ENCODE results near the gene LYST. TPM values are rescaled to one million over a fixed set of nuclear protein-coding genes. Genes with fewer than 3 reads are reported as not detected.
A peak's percentile ranks its signal among the peaks of the same experiment; 100 is the strongest.
"Not testable (repeated sequence)": the region's sequence is repeated elsewhere in the genome, so short reads cannot be mapped to it uniquely, and the experiment has no call there.

LYST gene
- total RNA-seq, 3 donors from 2014 or later, result 30.3 to 35.2 (median 33.7) TPM

- no peaks in the 10 kb centered on the region for H3K9me3 Mint-ChIP-seq
- H3K36me3 Mint-ChIP-seq (ENCODE audit: insufficient read depth), result peaks cover 50% of the 10 kb centered on the region
- H3K4me1 Mint-ChIP-seq (ENCODE audit: low read depth), result peaks cover 4% of the 10 kb centered on the region
- DNase-seq, result no peak
- ATAC-seq, result peak in 1 of 2 donors; percentile 18
- H3K27me3 Mint-ChIP-seq (ENCODE audit: low read depth), result no peaks in the 10 kb centered on the region
- no peak overlapping the region for H3K4me3 Mint-ChIP-seq
These were observed 63.9 kb downstream of the LYST start for GRCh38 chr1:235802573-235803346.

- H3K36me3 Mint-ChIP-seq (ENCODE audit: insufficient read depth), result peaks cover 52% of the 10 kb centered on the region
These were observed 67.4 kb downstream of the LYST start for GRCh38 chr1:235799264-235799663.

GRCh38 chr1:235791532-235792060, 75.1 kb downstream of the LYST start:
- no peaks in the 10 kb centered on the region for H3K4me1 Mint-ChIP-seq (ENCODE audit: low read depth)
- no peaks in the 10 kb centered on the region for H3K9me3 Mint-ChIP-seq
- ATAC-seq (no peak), DNase-seq (no peak)
- H3K36me3 Mint-ChIP-seq (ENCODE audit: insufficient read depth), result peaks cover 30% of the 10 kb centered on the region
- no peaks in the 10 kb centered on the region for H3K27me3 Mint-ChIP-seq (ENCODE audit: low read depth)
- H3K4me3 Mint-ChIP-seq, result no peak overlapping the region

More at GRCh38 chr1:235799264-235799663, 67.4 kb downstream of the LYST start:
- ATAC-seq (peak in 1 of 2 donors; percentile 18), DNase-seq (no peak)
- no peak overlapping the region for H3K4me3 Mint-ChIP-seq
- H3K27me3 Mint-ChIP-seq (ENCODE audit: low read depth), result no peaks in the 10 kb centered on the region
- H3K9me3 Mint-ChIP-seq, result no peaks in the 10 kb centered on the region
- H3K4me1 Mint-ChIP-seq (ENCODE audit: low read depth), result peaks cover 4% of the 10 kb centered on the region

- DNase-seq (no peak), ATAC-seq (no peak)
- H3K9me3 Mint-ChIP-seq, result no peaks in the 10 kb centered on the region
- no peaks in the 10 kb centered on the region for H3K4me1 Mint-ChIP-seq (ENCODE audit: low read depth)
- H3K27me3 Mint-ChIP-seq (ENCODE audit: low read depth), result no peaks in the 10 kb centered on the region
- no peak overlapping the region for H3K4me3 Mint-ChIP-seq
- H3K36me3 Mint-ChIP-seq (ENCODE audit: insufficient read depth), result peaks cover 24% of the 10 kb centered on the region
These were observed 76.6 kb downstream of the LYST start for GRCh38 chr1:235790123-235790522.

DNA sequence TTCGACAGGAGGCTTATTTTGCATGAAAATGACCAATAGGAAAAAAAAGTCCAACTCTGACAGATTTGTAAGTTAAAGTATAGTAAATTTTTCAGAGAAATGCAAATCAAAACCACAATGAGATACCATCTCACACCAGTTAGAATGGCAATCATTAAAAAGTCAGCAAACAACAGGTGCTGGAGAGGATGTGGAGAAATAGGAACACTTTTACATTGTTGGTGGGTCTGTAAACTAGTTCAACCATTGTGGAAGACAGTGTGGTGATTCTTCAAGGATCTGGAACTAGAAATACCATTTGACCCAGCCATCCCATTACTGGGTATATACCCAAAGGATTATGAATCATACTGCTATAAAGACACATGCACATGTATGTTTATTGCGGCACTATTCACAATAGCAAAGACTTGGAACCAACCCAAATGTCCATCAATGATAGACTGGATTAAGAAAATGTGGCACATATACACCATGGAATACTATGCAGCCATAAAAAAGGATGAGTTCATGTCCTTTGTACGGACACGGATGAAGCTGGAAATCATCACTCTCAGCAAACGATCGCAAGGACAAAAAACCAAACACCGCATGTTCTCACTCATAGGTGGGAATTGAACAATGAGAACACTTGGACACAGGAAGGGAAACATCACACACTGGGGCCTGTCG, 80.3 kb downstream of the LYST start:
- ATAC-seq; H3K9me3 Mint-ChIP-seq; H3K4me1 Mint-ChIP-seq (ENCODE audit: low read depth); H3K4me3 Mint-ChIP-seq; DNase-seq; H3K27me3 Mint-ChIP-seq (ENCODE audit: low read depth): not testable (repeated sequence)
- H3K36me3 Mint-ChIP-seq (ENCODE audit: insufficient read depth), result peaks cover 18% of the 10 kb centered on the region

DNA sequence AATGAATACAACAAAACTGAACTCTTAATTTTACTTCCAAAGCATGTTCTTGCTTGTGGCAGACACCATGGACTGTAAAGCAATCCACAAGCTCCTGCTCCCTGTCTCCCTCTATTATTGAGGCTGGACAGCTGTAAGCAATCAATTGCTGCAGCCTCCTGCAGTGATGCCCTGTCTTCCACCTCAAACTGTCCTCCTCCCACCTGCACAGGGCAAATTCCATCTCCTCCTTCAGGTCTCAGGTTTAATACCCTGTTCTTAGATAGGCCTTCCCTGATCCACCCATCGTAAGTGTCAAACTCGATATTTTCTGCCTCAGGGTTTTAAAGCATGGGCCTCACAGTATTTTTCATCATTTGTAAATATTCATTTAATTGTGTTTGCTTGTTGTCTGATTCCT, 81.8 kb downstream of the LYST start:
- DNase-seq, result no peak
- Mint-ChIP-seq H3K36me3 (ENCODE audit: insufficient read depth) (peaks cover 11% of the 10 kb centered on the region), H3K9me3 (no peaks in the 10 kb centered on the region), H3K4me1 (ENCODE audit: low read depth) (no peaks in the 10 kb centered on the region), H3K27me3 (ENCODE audit: low read depth) (no peaks in the 10 kb centered on the region), H3K4me3 (no peak overlapping the region)
- no peak for ATAC-seq

GRCh38 chr1:235783148-235783776, 83.4 kb downstream of the LYST start:
- no peaks in the 10 kb centered on the region for H3K9me3 Mint-ChIP-seq
- no peak for ATAC-seq
- peaks cover 10% of the 10 kb centered on the region for H3K36me3 Mint-ChIP-seq (ENCODE audit: insufficient read depth)
- no peaks in the 10 kb centered on the region for H3K4me1 Mint-ChIP-seq (ENCODE audit: low read depth)
- no peaks in the 10 kb centered on the region for H3K27me3 Mint-ChIP-seq (ENCODE audit: low read depth)
- no peak overlapping the region for H3K4me3 Mint-ChIP-seq
- no peak for DNase-seq

DNA sequence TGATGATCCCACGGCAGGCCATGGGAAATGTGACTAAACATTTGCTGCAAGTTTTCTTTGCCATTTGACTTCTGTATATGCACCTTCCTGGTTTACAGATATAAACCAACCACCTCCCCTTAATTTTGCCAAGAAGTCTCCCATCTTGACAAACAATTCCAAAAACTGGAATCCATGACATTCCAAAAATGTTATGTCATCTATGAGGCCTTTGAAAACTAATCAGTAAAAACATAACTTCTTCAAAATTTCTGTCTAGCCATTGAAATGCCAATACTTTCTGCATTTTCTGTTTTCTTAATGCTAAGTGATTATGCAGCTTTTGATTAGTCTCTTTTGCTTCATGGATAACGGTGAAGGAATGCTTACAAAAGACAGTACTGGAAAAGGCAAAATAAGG, 84.1 kb downstream of the LYST start:
- Mint-ChIP-seq H3K4me3 (no peak overlapping the region), H3K4me1 (ENCODE audit: low read depth) (no peaks in the 10 kb centered on the region), H3K36me3 (ENCODE audit: insufficient read depth) (peaks cover 10% of the 10 kb centered on the region), H3K9me3 (no peaks in the 10 kb centered on the region), H3K27me3 (ENCODE audit: low read depth) (no peaks in the 10 kb centered on the region)
- no peak for DNase-seq
- no peak for ATAC-seq

DNA sequence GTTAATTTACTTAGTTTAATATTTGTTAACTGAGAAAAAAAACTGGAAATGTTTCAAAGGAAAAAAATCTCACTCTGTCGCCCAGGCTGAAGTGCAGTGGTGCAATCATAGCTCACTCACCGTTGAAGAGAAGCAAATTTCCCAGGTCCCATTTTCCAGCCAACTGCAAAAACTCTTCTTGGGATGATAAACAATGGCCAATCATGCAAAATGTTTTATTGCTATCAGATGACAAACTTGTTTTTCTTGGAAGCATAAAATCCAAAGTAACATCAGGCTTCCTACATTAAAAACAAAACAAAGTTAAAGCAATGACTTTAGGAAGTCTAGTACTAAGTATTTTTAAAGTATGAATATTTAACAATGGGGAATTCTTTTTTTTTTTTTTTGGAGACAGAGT, 84.9 kb downstream of the LYST start:
- Mint-ChIP-seq H3K9me3 (no peaks in the 10 kb centered on the region), H3K36me3 (ENCODE audit: insufficient read depth) (peaks cover 8% of the 10 kb centered on the region), H3K27me3 (ENCODE audit: low read depth) (no peaks in the 10 kb centered on the region), H3K4me1 (ENCODE audit: low read depth) (no peaks in the 10 kb centered on the region), H3K4me3 (no peak overlapping the region)
- DNase-seq, result no peak
- no peak for ATAC-seq

GRCh38 chr1:235779770-235780169, 86.9 kb downstream of the LYST start:
- Mint-ChIP-seq H3K27me3 (ENCODE audit: low read depth) (no peaks in the 10 kb centered on the region), H3K36me3 (ENCODE audit: insufficient read depth) (peaks cover 16% of the 10 kb centered on the region), H3K4me1 (ENCODE audit: low read depth) (no peaks in the 10 kb centered on the region), H3K9me3 (no peaks in the 10 kb centered on the region), H3K4me3 (no peak overlapping the region)
- DNase-seq (no peak), ATAC-seq (no peak)

GRCh38 chr1:235776396-235776795, 90.3 kb downstream of the LYST start:
- ATAC-seq (no peak), DNase-seq (no peak)
- Mint-ChIP-seq H3K4me1 (ENCODE audit: low read depth) (no peaks in the 10 kb centered on the region), H3K36me3 (ENCODE audit: insufficient read depth) (peaks cover 31% of the 10 kb centered on the region), H3K9me3 (no peaks in the 10 kb centered on the region), H3K4me3 (no peak overlapping the region), H3K27me3 (ENCODE audit: low read depth) (no peaks in the 10 kb centered on the region)

- H3K36me3 Mint-ChIP-seq (ENCODE audit: insufficient read depth), result peaks cover 34% of the 10 kb centered on the region
- no peak overlapping the region for H3K4me3 Mint-ChIP-seq
- no peaks in the 10 kb centered on the region for H3K27me3 Mint-ChIP-seq (ENCODE audit: low read depth)
- no peak for ATAC-seq
- no peaks in the 10 kb centered on the region for H3K9me3 Mint-ChIP-seq
- no peaks in the 10 kb centered on the region for H3K4me1 Mint-ChIP-seq (ENCODE audit: low read depth)
- DNase-seq, result no peak
These were observed 91.4 kb downstream of the LYST start for GRCh38 chr1:235775246-235775860.

DNA sequence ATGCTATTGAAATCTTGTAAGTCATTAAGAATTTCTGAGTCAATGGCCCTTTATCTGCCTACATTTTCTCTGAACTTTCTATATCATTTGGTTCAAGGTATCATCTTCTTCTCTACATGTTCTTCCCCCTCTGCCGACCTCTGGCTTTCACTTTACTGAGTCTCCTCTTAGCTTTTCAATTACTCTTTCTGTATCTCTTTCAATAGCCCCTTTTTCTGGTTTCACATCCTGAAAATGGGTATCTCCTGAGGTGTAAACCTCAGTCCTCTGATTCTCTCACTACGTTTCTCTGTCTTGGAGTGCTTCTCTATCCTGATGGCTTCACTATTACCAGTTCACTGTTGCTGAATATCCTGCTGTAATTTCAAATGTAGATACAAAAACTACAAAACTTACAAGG, 98.9 kb downstream of the LYST start:
- H3K9me3 Mint-ChIP-seq, result no peaks in the 10 kb centered on the region
- ATAC-seq (no peak), DNase-seq (no peak)
- H3K36me3 Mint-ChIP-seq (ENCODE audit: insufficient read depth), result peaks cover 33% of the 10 kb centered on the region
- no peak overlapping the region for H3K4me3 Mint-ChIP-seq
- H3K27me3 Mint-ChIP-seq (ENCODE audit: low read depth), result no peaks in the 10 kb centered on the region
- peaks cover 8% of the 10 kb centered on the region for H3K4me1 Mint-ChIP-seq (ENCODE audit: low read depth)

- Mint-ChIP-seq H3K27me3 (ENCODE audit: low read depth) (no peaks in the 10 kb centered on the region), H3K4me3 (no peak overlapping the region), H3K36me3 (ENCODE audit: insufficient read depth) (peaks cover 34% of the 10 kb centered on the region), H3K4me1 (ENCODE audit: low read depth) (peaks cover 8% of the 10 kb centered on the region), H3K9me3 (no peaks in the 10 kb centered on the region)
- no peak for ATAC-seq
- no peak for DNase-seq
These were observed 99.9 kb downstream of the LYST start for GRCh38 chr1:235766794-235767285.
